Uterus (tissue), 4 donors: ENCODE measurements around the gene MYOD1. TPM values are rescaled to one million over a fixed set of nuclear protein-coding genes. Genes with fewer than 3 reads are reported as not detected.
A peak's percentile ranks its signal among the peaks of the same experiment; 100 is the strongest.

ENCODE experiments used
- DNase-seq, 2 donors: peaks; one replicate each; pipeline ENCODE4 v3.0.0-alpha.2; 2019 to 2020
- H3K27ac ChIP-seq, 2 donors: fragments of 200-600 bp; sonication (generic); 1 replicate in 1 of 2; 2 replicates in 1 of 2; pipeline ENCODE4 v1.5.1; 2016 to 2018
- H3K27me3 ChIP-seq, 2 donors: fragments of 200-600 bp; sonication (generic); one replicate each; pipeline ENCODE4 v1.5.1; 2018 to 2019; ENCODE audit warnings: control low read depth in 1 of 2
- H3K36me3 ChIP-seq, 2 donors: fragments of 200-600 bp; sonication (generic); one replicate each; pipeline ENCODE4 v1.5.1; 2019; ENCODE audit warnings: control low read depth in 1 of 2
- H3K4me1 ChIP-seq, 2 donors: fragments of 200-600 bp; sonication (generic); one replicate each; pipeline ENCODE4 v1.5.1; 2018 to 2019; ENCODE audit warnings: control low read depth in 1 of 2
- H3K4me3 ChIP-seq, 2 donors: fragments of 200-600 bp; sonication (generic); 1 replicate in 1 of 2; 2 replicates in 1 of 2; pipeline ENCODE4 v1.5.1; 2018 to 2019; ENCODE audit warnings: mild to moderate bottlenecking in 1 of 2
- H3K9me3 ChIP-seq, 2 donors: fragments of 200-600 bp; sonication (generic); one replicate each; pipeline ENCODE4 v1.5.1; 2019; ENCODE audit warnings: control low read depth in 1 of 2
- CTCF ChIP-seq, 4 experiments: fragments of 200-600 bp in 2 of 4; fragments of 450-650 bp in 2 of 4; sonication (generic) in 2 of 4; IDR thresholded peaks; one replicate each; pipeline ENCODE4 v1.5.1; 2016 to 2019; ENCODE audit warnings: antibody characterized with exemption in 4 of 4, mild to moderate bottlenecking in 2 of 4, moderate library complexity in 1 of 4
- POLR2A ChIP-seq, 2 donors: fragments of 450-650 bp; IDR thresholded peaks; one replicate each; pipeline ENCODE4 v1.6.1; 2016; ENCODE audit warnings: antibody characterized with exemption in 2 of 2, mild to moderate bottlenecking in 1 of 2, moderate library complexity in 1 of 2
- intact Hi-C: fragments of 100-400 bp; cut with DNase I; formaldehyde crosslinking; loops from one replicate; pipeline ENCODE4 v1.15.1; 2023; ENCODE audit warnings: low total_unique reads
- total RNA-seq, 4 donors: library from RNA; depleted of rRNA in 3 of 4; stranded (reverse); fragments of >200 nt in 3 of 4; gene quantifications; one replicate each; pipeline versions ENCODE4 v1.1.0 to v1.2.4, GENCODE V29; 2014 to 2023
- donor health status: DM: yes; HTN: yes; CAD: no.

Gene MYOD1
- total RNA-seq, 4 donors from 2014 or later: not detected

DNA sequence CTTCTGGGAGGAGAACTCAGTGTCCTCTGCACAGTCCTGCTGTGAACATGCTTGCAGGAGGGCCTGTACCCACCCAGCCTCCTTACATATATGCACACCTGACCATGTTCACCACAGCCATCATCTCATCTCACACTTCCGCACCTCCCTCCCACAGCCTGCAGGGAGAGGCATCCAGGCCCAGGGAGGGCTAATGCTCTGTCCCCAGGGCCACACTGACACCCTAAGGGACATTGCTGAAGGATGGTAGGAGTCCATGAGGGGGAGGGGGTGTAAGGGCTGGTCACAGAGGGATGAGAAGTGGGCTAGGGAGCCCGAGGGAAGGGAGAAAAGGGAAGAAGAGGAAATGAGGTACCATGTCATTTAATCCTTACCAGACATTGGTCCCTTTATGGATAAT, 10.8 kb downstream of the MYOD1 start:
- no peak overlapping the region for H3K27ac ChIP-seq
- H3K36me3 ChIP-seq: no peaks in the 10 kb centered on the region
- no peak overlapping the region for H3K4me3 ChIP-seq
- intact Hi-C loops: loop anchor here (5.0 kb wide), 1 partner anchor 247 kb away; no protein-coding TSS in a partner anchor
- no peak for DNase-seq
- H3K27me3 ChIP-seq: peaks cover 0 to 2% of the 10 kb centered on the region in 2 donors
- no peaks in the 10 kb centered on the region for H3K9me3 ChIP-seq
- TF ChIP-seq POLR2A (IDR thresholded peaks at IDR 0.05) (no peak), CTCF (IDR thresholded peaks at IDR 0.05) (no peak)
- H3K4me1 ChIP-seq: no peaks in the 10 kb centered on the region

GRCh38 chr11:17730608-17731462, 11.5 kb downstream of the MYOD1 start:
- H3K9me3 ChIP-seq: no peaks in the 10 kb centered on the region
- H3K27me3 ChIP-seq: peaks cover 0 to 9% of the 10 kb centered on the region in 2 donors
- no peak overlapping the region for H3K4me3 ChIP-seq
- H3K4me1 ChIP-seq: peaks cover 0 to 6% of the 10 kb centered on the region in 2 donors
- TF ChIP-seq CTCF (IDR thresholded peaks at IDR 0.05): peak; percentile 68 to 79 (median 74)
- TF ChIP-seq POLR2A (IDR thresholded peaks at IDR 0.05): no peak
- H3K36me3 ChIP-seq: no peaks in the 10 kb centered on the region
- intact Hi-C loops: loop anchor here (5.0 kb wide), 1 partner anchor 246 kb away; no protein-coding TSS in a partner anchor
- DNase-seq: peak; percentile 48 to 70
- no peak overlapping the region for H3K27ac ChIP-seq

DNA sequence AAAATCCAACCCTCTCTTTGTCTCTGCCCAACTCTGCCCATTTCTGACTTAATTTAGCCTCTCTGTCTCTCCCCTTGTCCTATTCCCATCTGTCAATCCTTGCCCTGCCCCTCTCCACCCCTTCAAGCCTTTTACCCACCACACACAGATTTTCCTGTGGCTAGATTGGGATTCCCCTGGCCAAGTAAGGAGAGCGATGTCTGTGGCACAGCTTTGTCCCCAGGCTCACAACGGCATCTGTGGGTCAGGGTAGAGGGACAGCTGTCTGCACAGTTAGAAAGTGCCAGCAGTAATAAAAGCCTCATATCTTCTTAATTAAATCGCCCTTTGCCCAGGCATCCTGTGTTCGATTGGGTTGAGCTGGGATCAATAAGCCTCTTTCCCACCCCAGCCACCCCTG, 13.9 kb downstream of the MYOD1 start:
- Histone ChIP-seq H3K27ac (no peak overlapping the region), H3K4me1 (peaks cover 0 to 11% of the 10 kb centered on the region in 2 donors), H3K9me3 (no peaks in the 10 kb centered on the region), H3K36me3 (no peaks in the 10 kb centered on the region), H3K27me3 (peaks cover 20% of the 10 kb centered on the region in 2 donors), H3K4me3 (no peak overlapping the region)
- DNase-seq: no peak
- no peak for TF ChIP-seq CTCF (IDR thresholded peaks at IDR 0.05)
- TF ChIP-seq POLR2A (IDR thresholded peaks at IDR 0.05): no peak
- intact Hi-C loops: loop anchor here (5.0 kb wide), 1 partner anchor 244 kb away; no protein-coding TSS in a partner anchor

DNA sequence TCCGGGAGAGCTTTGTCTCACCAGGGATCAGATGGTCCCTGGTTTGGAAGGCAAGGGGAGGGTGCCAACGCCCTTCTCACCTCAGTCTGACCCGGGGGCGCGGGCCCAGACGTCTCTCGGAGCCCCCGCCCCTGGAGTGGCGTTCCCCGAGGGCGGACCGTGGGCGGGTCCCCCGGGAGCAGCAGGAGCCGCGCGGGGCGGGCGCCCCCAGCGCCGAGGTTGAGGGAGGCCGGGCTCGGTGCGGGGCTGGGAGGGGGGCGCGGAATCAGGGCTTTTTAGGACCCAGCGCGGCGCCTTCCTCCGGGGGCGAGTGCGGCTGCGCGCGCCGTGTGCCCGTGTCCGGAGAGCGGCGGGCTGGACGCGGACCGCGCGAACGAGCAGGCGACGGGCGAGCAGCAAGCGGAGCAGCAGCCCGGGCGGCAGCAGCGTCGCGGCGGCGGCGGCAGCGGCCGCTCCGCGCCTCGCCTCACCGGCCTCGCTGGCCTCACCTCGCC, 15.1 kb downstream of the MYOD1 start, which contains the start of gene KCNC1:
Gene KCNC1, plus strand, starts transcription at position 364 of the 494 bp plus-strand sequence. CDS start 1,222 bp downstream, outside the sequence.
- no peak for TF ChIP-seq POLR2A (IDR thresholded peaks at IDR 0.05)
- no peak for TF ChIP-seq CTCF (IDR thresholded peaks at IDR 0.05)
- Histone ChIP-seq H3K4me1 (peaks cover 0 to 11% of the 10 kb centered on the region in 2 donors), H3K36me3 (no peaks in the 10 kb centered on the region), H3K27me3 (peaks cover 20% of the 10 kb centered on the region in 2 donors), H3K9me3 (no peaks in the 10 kb centered on the region), H3K4me3 (peak within 1 kb of the TSS in 1 of 2 donors; percentile 32), H3K27ac (no peak within 1 kb of the TSS)
- DNase-seq: no peak
- intact Hi-C loops: loop anchor here (5.0 kb wide), 1 partner anchor 243 kb away; no protein-coding TSS in a partner anchor
